Placental epithelial cell (primary cell): ENCODE measurements around the gene ESR2. TPM values are rescaled to one million over a fixed set of nuclear protein-coding genes. Genes with fewer than 3 reads are reported as not detected.

Experiments
- small RNA-seq: library from RNA; depleted of rRNA; stranded (forward); fragments of <200 nt; gene quantifications from one replicate; pipeline ENCODE3, GENCODE V24; 2012
- total RNA-seq: library from RNA; depleted of rRNA; stranded (reverse); fragments of >200 nt; gene quantifications from 2 replicates; pipeline ENCODE4 v1.2.3, GENCODE V29; 2012

The ESR2 gene
- total RNA-seq, result not detected in 2 replicates

GRCh38 chr14:64293976-64294671 lies at the start of gene ESR2:
Gene ESR2, minus strand, starts transcription at chr14:64294371. Its CDS starts 11,386 bp downstream, at chr14:64282985.

Small RNA genes lying within 50 kb of the gene (small RNA-seq; reads per million reads assigned to genes)
- not detected for gene MIR548H1

Other genes starting within 250 kb of the ESR2 start
- gene MTHFD1, start 94.0 kb upstream of the ESR2 start, total RNA-seq, result 22.0 and 22.1 TPM in 2 replicates
- under 0.01 and 0.33 TPM in 2 replicates for gene AKAP5, start 171.1 kb upstream of the ESR2 start, total RNA-seq
- gene ZBTB25, start 209.5 kb upstream of the ESR2 start, total RNA-seq, result 4.7 and 5.0 TPM in 2 replicates
- gene ZBTB1, start 210.4 kb upstream of the ESR2 start, total RNA-seq, result 51.4 and 63.0 TPM in 2 replicates
- 10.2 and 16.1 TPM in 2 replicates for gene HSPA2, start 246.4 kb upstream of the ESR2 start, total RNA-seq